ENCODE results near the gene REP15. TPM values are rescaled to one million over a fixed set of nuclear protein-coding genes. Genes with fewer than 3 reads are reported as not detected.

The REP15 gene
- total RNA-seq = 0.97 and 1.7 TPM in 2 replicates

DNA sequence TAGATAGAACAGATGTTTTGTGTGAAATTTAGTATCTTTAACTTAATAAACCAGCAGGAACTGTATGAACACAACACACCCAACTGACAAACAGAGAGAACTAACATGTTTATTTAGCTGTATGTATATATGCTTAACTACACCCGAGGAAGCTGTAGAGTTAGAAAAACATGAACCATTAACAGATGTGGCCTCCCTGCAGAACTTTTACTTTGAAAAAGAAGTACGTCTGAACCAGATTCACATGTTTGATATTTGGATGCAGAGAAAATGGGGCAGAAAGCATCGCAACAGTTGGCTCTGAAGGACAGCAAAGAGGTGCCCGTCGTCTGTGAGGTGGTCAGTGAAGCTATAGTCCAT, at the start of gene REP15:
TSS of gene REP15 (plus strand) at position 155 of the 360 bp plus-strand sequence. CDS start at position 271, 116 bp downstream.

DNA sequence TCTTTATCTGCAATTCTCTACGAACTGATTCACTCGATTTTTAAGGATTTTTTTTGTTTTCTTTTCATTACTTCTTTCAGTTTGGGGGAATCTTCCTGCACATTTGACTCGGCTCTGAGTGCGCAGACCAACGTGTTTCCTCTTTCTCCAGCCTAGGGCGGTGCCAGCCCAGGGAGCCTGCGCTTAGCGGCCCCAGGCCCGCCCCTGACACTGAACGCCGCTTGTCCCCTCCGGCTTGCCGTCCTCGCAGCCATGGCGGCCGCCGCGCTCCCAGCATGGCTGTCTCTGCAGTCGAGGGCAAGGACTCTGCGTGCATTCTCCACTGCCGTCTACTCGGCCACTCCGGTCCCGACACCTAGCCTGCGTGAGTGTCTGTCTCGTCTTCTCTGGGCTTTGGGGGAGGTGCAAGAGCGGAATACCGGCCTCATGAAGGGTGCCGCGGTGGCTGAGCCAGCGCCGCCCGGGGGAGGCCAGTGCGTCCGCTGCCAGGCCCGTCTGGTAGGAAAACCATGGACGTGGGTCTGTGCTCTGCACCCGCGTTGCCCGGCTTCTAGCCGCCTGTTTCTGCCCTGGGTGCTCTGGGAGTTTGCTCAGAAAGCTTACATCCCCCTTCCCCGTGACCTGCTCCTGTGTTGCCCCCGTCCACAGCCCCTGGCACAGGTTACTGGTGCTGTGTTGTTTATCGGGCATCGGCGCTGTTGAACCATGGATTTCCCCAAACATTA, 14.5 kb downstream of the REP15 start, which contains the start of gene MRPS35:
TSS of gene MRPS35 (plus strand) at position 241 of the 725 bp plus-strand sequence. CDS start at position 253, 12 bp downstream.

Other genes with a start within 250 kb of the REP15 start
- not detected in 2 replicates for gene SMCO2, start 249.7 kb upstream of the REP15 start, total RNA-seq
- gene PPFIBP1, start 172.2 kb upstream of the REP15 start, total RNA-seq = 72.8 and 145 TPM in 2 replicates
- 56.1 and 68.9 TPM in 2 replicates for gene MRPS35, start 14.4 kb downstream of the REP15 start, total RNA-seq
- 26.0 and 36.6 TPM in 2 replicates for gene KLHL42, start 83.8 kb downstream of the REP15 start, total RNA-seq
- 0.32 TPM in 1 of 2 replicates, not detected in the other for gene MANSC4, start 83.8 kb downstream of the REP15 start, total RNA-seq

Data from epithelial cell of umbilical artery (primary cell).